K562 (cell line): Measurements from ENCODE around the gene TMEM132D. TPM values are rescaled to one million over a fixed set of nuclear protein-coding genes. Genes with fewer than 3 reads are reported as not detected.

Experiments
- ATAC-seq: fragments of 200-7000 bp; cut with Tn5 transposase; 3 replicates; pipeline ENCODE4 v1.9.1; 2020; ENCODE audit warnings: moderate library complexity
- BruUV-seq: library from RNA; stranded (reverse); fragments of 400-500 nt; replicated peaks from 2 replicates; lab custom pipeline; 2021; lab: Mats Ljungman, UMichigan
- CTCF ChIA-PET: fragments of 300-600 bp; formaldehyde crosslinking; extraction: SDS; loops from one replicate; lab custom pipeline; 2021; ENCODE audit warnings: low intra/inter-chr PET ratio; lab: Yijun Ruan, JAX
- POLR2A ChIA-PET: fragments of 300-600, 350-650 bp; sonication (Branson Sonifier 250); formaldehyde crosslinking; extraction: SDS; loops from one replicate; lab custom pipeline; 2021; ENCODE audit warnings: antibody characterized with exemption, inconsistent platforms; lab: Yijun Ruan, JAX
- DNase-seq, 4 experiments: peaks; one replicate each; pipeline versions ENCODE4 v3.0.0 to v3.0.0-alpha.2; 2011 to 2018; ENCODE audit warnings: low spot score in 3 of 4, mixed read lengths in 3 of 4; ENCODE audit errors: extremely low read depth in 1 of 4
- FAIRE-seq: peaks from 2 replicates; lab custom pipeline; 2011; peaks lifted over from hg19 to GRCh38; lab: Jason Lieb, UNC
- H2AFZ ChIP-seq: 2 replicates; pipeline ENCODE4 v1.6.0; 2011; ENCODE audit warnings: low read depth, low read length, control low read depth, inconsistent platforms
- H3K27ac ChIP-seq: fragments of 200-600 bp; 3 replicates; pipeline ENCODE4 v1.8.0; 2011; ENCODE audit warnings: low read depth, mild to moderate bottlenecking, control low read depth, inconsistent platforms, low read length, moderate library complexity, mixed read lengths; ENCODE audit errors: extremely low read depth
- H3K27me3 ChIP-seq, 2 experiments: fragments of 300-600 bp in 1 of 2; 2 replicates in 1 of 2; 3 replicates in 1 of 2; pipeline versions ENCODE4 v1.6.0 to v1.8.0; 2011; ENCODE audit warnings: inconsistent platforms in 2 of 2, low read length in 2 of 2, mild to moderate bottlenecking in 1 of 2, mixed read lengths in 1 of 2, moderate library complexity in 1 of 2; ENCODE audit not compliant: control insufficient read depth in 2 of 2, insufficient read depth in 2 of 2
- H3K36me3 ChIP-seq: fragments of 300-600 bp; 3 replicates; pipeline ENCODE4 v1.8.0; 2011; ENCODE audit warnings: mild to moderate bottlenecking, low read length, inconsistent platforms; ENCODE audit not compliant: control insufficient read depth, insufficient read depth
- H3K4me1 ChIP-seq, 2 experiments: fragments of 200-600 bp in 1 of 2; replicated peaks in 1 of 2; 2 replicates in 1 of 2; 3 replicates in 1 of 2; pipeline versions ENCODE4 v1.5.1 to v1.8.0; 2011; ENCODE audit warnings: inconsistent platforms in 2 of 2, low read length in 2 of 2, mild to moderate bottlenecking in 1 of 2, mixed read lengths in 1 of 2, moderate library complexity in 1 of 2; ENCODE audit not compliant: control insufficient read depth in 2 of 2, insufficient read depth in 2 of 2
- H3K4me2 ChIP-seq: 2 replicates; pipeline ENCODE4 v1.6.1; 2011; ENCODE audit warnings: low read length, control low read depth, inconsistent platforms, mixed read lengths; ENCODE audit not compliant: insufficient read depth
- H3K4me3 ChIP-seq: fragments of 200-600 bp; sonication (generic), shearing (Covaris generic); 2 replicates; pipeline ENCODE4 v1.5.1; 2016; ENCODE audit warnings: control low read depth, inconsistent platforms
- H3K79me2 ChIP-seq: fragments of 200-600 bp; 3 replicates; pipeline ENCODE4 v1.8.0; 2011; ENCODE audit warnings: low read length, inconsistent platforms; ENCODE audit not compliant: control insufficient read depth, insufficient read depth
- H3K9ac ChIP-seq, 2 experiments: 2 replicates each; pipeline versions ENCODE4 v1.6.0 to v1.6.1; 2011; ENCODE audit warnings: low read depth in 2 of 2, low read length in 2 of 2, control low read depth in 1 of 2, inconsistent platforms in 1 of 2, mild to moderate bottlenecking in 1 of 2, mixed read lengths in 1 of 2; ENCODE audit not compliant: insufficient read depth in 1 of 2
- H3K9me1 ChIP-seq: one replicate; pipeline ENCODE4 v1.6.0; 2011; ENCODE audit warnings: inconsistent platforms, mild to moderate bottlenecking, low read length, moderate library complexity; ENCODE audit not compliant: control insufficient read depth, insufficient read depth
- H3K9me3 ChIP-seq: replicated peaks from 2 replicates; pipeline ENCODE4 v1.5.1; 2011; ENCODE audit warnings: low read depth, low read length, inconsistent platforms; ENCODE audit not compliant: control insufficient read depth, insufficient read depth
- H4K20me1 ChIP-seq: replicated peaks from 2 replicates; pipeline ENCODE4 v1.6.1; 2011; ENCODE audit warnings: low read length, inconsistent platforms, mixed read lengths; ENCODE audit not compliant: control insufficient read depth, insufficient read depth
- CEBPG ChIP-seq, 3 experiments: fragments of 200-800 bp in 1 of 3; sonication (Bioruptor generic) in 1 of 3; sonication (generic) in 1 of 3; formaldehyde crosslinking in 1 of 3; IDR thresholded peaks in 2 of 3; conservative IDR thresholded peaks in 1 of 3; 2 replicates each; pipeline versions ENCODE4 v1.6.1 to v1.8.0; 2016 to 2022; ENCODE audit warnings: missing compliant biosample characterization in 2 of 3, missing genetic modification characterization in 2 of 3, mild to moderate bottlenecking in 1 of 3, missing genetic modification reagents in 1 of 3
- E2F8 ChIP-seq: fragments of 450-650 bp; IDR thresholded peaks from 2 replicates; pipeline ENCODE4 v1.7.1; 2018; ENCODE audit warnings: mild to moderate bottlenecking, low read depth; ENCODE audit not compliant: partially characterized antibody
- FIP1L1 ChIP-seq: fragments of 200-400 bp; formaldehyde crosslinking; IDR thresholded peaks from 2 replicates; pipeline ENCODE4 v1.6.1; 2018; ENCODE audit warnings: mild to moderate bottlenecking, low read depth, low read length; ENCODE audit not compliant: poor library complexity, severe bottlenecking
- HNRNPH1 ChIP-seq: fragments of 200-400 bp; formaldehyde crosslinking; optimal IDR thresholded peaks from 2 replicates; pipeline ENCODE3; 2017; ENCODE audit warnings: low read depth, mild to moderate bottlenecking, low read length, moderate library complexity
- JUN ChIP-seq, 2 experiments: sonication (generic) in 1 of 2; formaldehyde crosslinking in 1 of 2; IDR thresholded peaks; 2 replicates each; pipeline versions ENCODE4 v1.6.1 to v1.8.0; 2012 to 2022; ENCODE audit warnings: borderline replicate concordance in 2 of 2, mild to moderate bottlenecking in 2 of 2, improper control_type of control experiment in 1 of 2, low read depth in 1 of 2, low read length in 1 of 2, missing genetic modification reagents in 1 of 2
- MXD1 ChIP-seq: fragments of 250-450 bp; sonication (Bioruptor Pico); IDR thresholded peaks from 2 replicates; pipeline ENCODE4 v1.8.0; 2021; ENCODE audit warnings: borderline replicate concordance, mild to moderate bottlenecking, moderate library complexity; ENCODE audit not compliant: poor library complexity, severe bottlenecking
- SREBF2 ChIP-seq: sonication (generic); formaldehyde crosslinking; IDR thresholded peaks from 2 replicates; pipeline ENCODE4 v1.4.0; 2020; ENCODE audit warnings: mild to moderate bottlenecking, missing genetic modification reagents
- TAF1 ChIP-seq: IDR thresholded peaks from 2 replicates; pipeline ENCODE4 v1.6.1; 2011; ENCODE audit warnings: mild to moderate bottlenecking, low read length, moderate library complexity; ENCODE audit not compliant: insufficient read depth, control insufficient read depth, severe bottlenecking; ENCODE audit errors: extremely low read depth
- WGBS: fragments of 100-300 bp; shearing (Covaris generic); methylation state at CpG from one replicate; pipeline ENCODE4 v1.1.6; 2016; ENCODE audit warnings: low coverage, mixed read lengths; ENCODE audit not compliant: insufficient coverage; ENCODE audit errors: missing lambda C conversion rate; 5-methylcytosine and 5-hydroxymethylcytosine counted together
- in situ Hi-C: fragments of 300-500 bp; cut with MboI; formaldehyde crosslinking; loops from 4 replicates; pipeline ENCODE4 v1.15.0; 2018; ENCODE audit warnings: inconsistent platforms, mixed read lengths
- intact Hi-C: fragments of 100-400 bp; cut with micrococcal nuclease; formaldehyde crosslinking; loops from 2 replicates; pipeline ENCODE4 v1.14.2; 2022
- polyA plus RNA-seq, 8 experiments: library from polyadenylated mRNA; depleted of rRNA in 4 of 8; stranded (reverse) in 5 of 8; unstranded in 3 of 8; fragments of >200 nt; fragmentation: Nextera tagmentation in 2 of 8; fragmentation: Illumina TruSeq in 1 of 8; extraction: Ambion mirVana in 2 of 8; extraction: Trizol in 1 of 8; gene quantifications; 2 replicates each; pipeline versions ENCODE4 v1.2.1 to v1.2.3, GENCODE V29; 2011 to 2014; ENCODE audit warnings: inconsistent platforms in 1 of 8, missing spikeins in 1 of 8
- total RNA-seq, 7 experiments: library from RNA; depleted of rRNA in 6 of 7; stranded (reverse); fragments of >200 nt in 6 of 7; fragmentation: Illumina TruSeq in 2 of 7; extraction: Trizol in 2 of 7; gene quantifications; 2 replicates each; pipeline versions ENCODE4 v1.2.1 to v1.2.3, GENCODE V29; 2011 to 2021; ENCODE audit warnings: low replicate concordance in 1 of 7

TMEM132D gene
- total and polyA plus RNA-seq, 9 of the 15 experiments (the other 6 are each of a cell fraction or from before 2014, with no cell fraction given): not detected

GRCh38 chr12:129938089-129938488 is 34.3 kb upstream of the TMEM132D start:
- Histone ChIP-seq H3K36me3 (no peaks in the 10 kb centered on the region), H3K27me3 (peaks cover 0 to 12% of the 10 kb centered on the region in 2 experiments; a peak in 1 of 5 replicates)
- TF ChIP-seq TAF1 (no peak), FIP1L1 (no peak), MXD1 (CRISPR knock-in tag) (no peak), JUN (IDR thresholded peaks at IDR 0.05; ENCODE audit: borderline replicate concordance, low read depth, low read length) (no peak), JUN (CRISPR knock-in tag; IDR thresholded peaks at IDR 0.05; ENCODE audit: borderline replicate concordance) (no peak), CEBPG (CRISPR knock-in tag; IDR thresholded peaks at IDR 0.05) (no peak), CEBPG (tag; conservative IDR thresholded peaks at IDR 0.05 in 1 of 2, IDR thresholded peaks at IDR 0.05 in 1 of 2) (no peak), E2F8 (no peak), SREBF2 (CRISPR knock-in tag) (no peak), HNRNPH1 (no peak)
- TF ChIP-seq, all 486 proteins: peak for 0
- DNase-seq: no peak
- ChIA-PET POLR2A (no interaction called here), CTCF (no interaction called here)
- H3K27ac ChIP-seq: no peak overlapping the region
- no peaks in the 10 kb centered on the region for H3K9me1 ChIP-seq
- in situ Hi-C loops (no loop called here), intact Hi-C loops (no loop called here)
- H3K79me2 ChIP-seq: no peaks in the 10 kb centered on the region
- ATAC-seq: no peak
- no peaks in the 10 kb centered on the region; the same call in 1 of the 2 replicates for H4K20me1 ChIP-seq
- no peak overlapping the region for H3K4me3 ChIP-seq
- no peaks in the 10 kb centered on the region for H3K4me1 ChIP-seq
- H3K4me2 ChIP-seq: no peak overlapping the region
- WGBS: 1% methylated on average over 7 of the region's 7 CpGs
- no peak overlapping the region for H2AFZ ChIP-seq
- H3K9ac ChIP-seq: no peak overlapping the region
- FAIRE-seq: no peak
- BruUV-seq: no TSS peak
- H3K9me3 ChIP-seq: no peaks in the 10 kb centered on the region
